ENCODE measurements around the gene PTGDS.

PTGDS gene

GRCh38 chr9:136958898-136959850, 18.1 kb upstream of the PTGDS start:
- Histone ChIP-seq H3K4me3 (ENCODE audit: extremely low read depth, insufficient read depth, low read length, poor library complexity, severe bottlenecking) (no peak overlapping the region), H3K27ac (ENCODE audit: low read depth, low read length, severe bottlenecking) (no peak overlapping the region), H3K36me3 (ENCODE audit: control insufficient read depth, insufficient read depth, low read length) (no peaks in the 10 kb centered on the region), H3K9me3 (ENCODE audit: control insufficient read depth, low read length) (peaks cover 3% of the 10 kb centered on the region), H3K4me1 (ENCODE audit: control insufficient read depth, insufficient read depth, low read length, poor library complexity, severe bottlenecking) (peaks cover 3% of the 10 kb centered on the region)
- 91% methylated on average over 25 to 26 of the region's 28 CpGs for WGBS, 2 experiments (ENCODE audit: insufficient coverage in 2 of 2)

GRCh38 chr9:136960212-136960937, 16.9 kb upstream of the PTGDS start:
- Histone ChIP-seq H3K27ac (ENCODE audit: low read depth, low read length, severe bottlenecking) (no peak overlapping the region), H3K4me1 (ENCODE audit: control insufficient read depth, insufficient read depth, low read length, poor library complexity, severe bottlenecking) (peaks cover 3% of the 10 kb centered on the region), H3K9me3 (ENCODE audit: control insufficient read depth, low read length) (peaks cover 3% of the 10 kb centered on the region), H3K4me3 (ENCODE audit: extremely low read depth, insufficient read depth, low read length, poor library complexity, severe bottlenecking) (no peak overlapping the region), H3K36me3 (ENCODE audit: control insufficient read depth, insufficient read depth, low read length) (no peaks in the 10 kb centered on the region)
- 94 to 96% methylated on average over 10 to 11 of the region's 19 CpGs for whole genome bisulfite sequencing, 2 experiments (ENCODE audit: insufficient coverage in 2 of 2)

DNA sequence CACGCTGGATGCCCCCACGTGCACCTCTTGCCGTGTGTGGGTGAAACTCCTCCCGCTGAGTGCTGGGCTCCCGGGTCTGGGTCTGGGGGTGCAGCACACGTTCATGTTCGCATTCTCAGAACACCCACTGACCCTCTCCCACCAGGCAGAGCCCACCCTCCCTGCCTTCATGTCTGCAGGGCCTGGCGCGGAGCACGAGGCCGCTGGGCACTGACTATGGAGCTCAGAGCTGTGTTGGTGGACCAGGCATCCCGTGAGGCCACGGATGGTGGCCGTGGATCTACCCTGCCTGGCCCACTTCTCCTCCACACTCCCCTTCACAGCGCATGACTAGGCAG, 16.4 kb upstream of the PTGDS start:
- H3K4me1 ChIP-seq (ENCODE audit: control insufficient read depth, insufficient read depth, low read length, poor library complexity, severe bottlenecking), result peaks cover 3% of the 10 kb centered on the region
- H3K36me3 ChIP-seq (ENCODE audit: control insufficient read depth, insufficient read depth, low read length), result no peaks in the 10 kb centered on the region
- peaks cover 3% of the 10 kb centered on the region for H3K9me3 ChIP-seq (ENCODE audit: control insufficient read depth, low read length)
- 95% methylated on average over 10 to 11 of the region's 15 CpGs for WGBS, 2 experiments (ENCODE audit: insufficient coverage in 2 of 2)
- no peak overlapping the region for H3K27ac ChIP-seq (ENCODE audit: low read depth, low read length, severe bottlenecking)
- H3K4me3 ChIP-seq (ENCODE audit: extremely low read depth, insufficient read depth, low read length, poor library complexity, severe bottlenecking), result no peak overlapping the region

DNA sequence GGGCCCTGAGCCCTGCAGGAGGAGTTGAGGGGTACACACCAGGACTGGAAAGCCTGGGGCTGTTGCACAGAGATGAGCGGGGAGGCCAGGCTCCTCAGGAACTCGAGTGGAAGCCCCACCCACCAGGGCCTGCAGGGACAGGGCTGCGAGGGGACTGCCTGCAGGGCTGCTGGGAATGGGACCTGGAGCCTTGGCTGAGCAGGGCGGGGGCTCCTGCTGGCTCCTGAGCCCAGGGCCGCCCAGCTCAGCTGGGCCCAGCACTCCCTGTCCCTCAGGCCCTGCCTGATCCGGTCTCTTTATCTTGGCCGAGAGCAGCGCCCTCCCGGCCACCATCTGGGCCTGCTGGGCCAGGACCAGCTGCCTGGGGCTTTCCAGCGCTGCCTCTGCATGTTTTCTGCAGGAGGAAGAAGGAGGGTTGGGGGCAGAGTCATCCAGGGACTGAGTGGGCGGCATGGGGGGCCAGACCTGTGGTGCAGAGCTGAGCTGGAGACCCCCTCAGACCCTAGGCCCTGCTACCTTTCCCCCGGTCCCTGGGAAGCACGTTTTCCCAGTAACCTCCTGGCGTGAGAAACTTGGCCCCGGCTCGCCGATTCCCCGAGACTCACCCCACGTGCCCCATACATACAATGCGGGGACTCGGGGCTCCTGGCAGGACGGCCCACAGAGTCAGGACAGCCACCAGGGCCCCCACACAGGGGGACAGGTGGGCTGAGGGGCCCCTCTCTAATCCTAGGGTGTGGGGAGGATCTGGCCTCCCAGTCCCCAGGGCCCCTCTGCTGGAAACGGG, 15.8 kb upstream of the PTGDS start:
- Histone ChIP-seq H3K9me3 (ENCODE audit: control insufficient read depth, low read length) (peaks cover 2% of the 10 kb centered on the region), H3K27ac (ENCODE audit: low read depth, low read length, severe bottlenecking) (no peak overlapping the region), H3K4me1 (ENCODE audit: control insufficient read depth, insufficient read depth, low read length, poor library complexity, severe bottlenecking) (peaks cover 3% of the 10 kb centered on the region), H3K4me3 (ENCODE audit: extremely low read depth, insufficient read depth, low read length, poor library complexity, severe bottlenecking) (no peak overlapping the region), H3K36me3 (ENCODE audit: control insufficient read depth, insufficient read depth, low read length) (no peaks in the 10 kb centered on the region)
- 86 to 88% methylated on average over 13 to 19 of the region's 23 CpGs for WGBS, 2 experiments (ENCODE audit: insufficient coverage in 2 of 2)

GRCh38 chr9:136962163-136962562, 15.1 kb upstream of the PTGDS start:
- Histone ChIP-seq H3K9me3 (ENCODE audit: control insufficient read depth, low read length) (no peaks in the 10 kb centered on the region), H3K4me1 (ENCODE audit: control insufficient read depth, insufficient read depth, low read length, poor library complexity, severe bottlenecking) (peaks cover 3% of the 10 kb centered on the region), H3K27ac (ENCODE audit: low read depth, low read length, severe bottlenecking) (no peak overlapping the region), H3K36me3 (ENCODE audit: control insufficient read depth, insufficient read depth, low read length) (no peaks in the 10 kb centered on the region), H3K4me3 (ENCODE audit: extremely low read depth, insufficient read depth, low read length, poor library complexity, severe bottlenecking) (no peak overlapping the region)
- WGBS, 2 experiments (ENCODE audit: insufficient coverage in 2 of 2), result 94 to 98% methylated on average over 7 to 9 of the region's 9 CpGs

DNA sequence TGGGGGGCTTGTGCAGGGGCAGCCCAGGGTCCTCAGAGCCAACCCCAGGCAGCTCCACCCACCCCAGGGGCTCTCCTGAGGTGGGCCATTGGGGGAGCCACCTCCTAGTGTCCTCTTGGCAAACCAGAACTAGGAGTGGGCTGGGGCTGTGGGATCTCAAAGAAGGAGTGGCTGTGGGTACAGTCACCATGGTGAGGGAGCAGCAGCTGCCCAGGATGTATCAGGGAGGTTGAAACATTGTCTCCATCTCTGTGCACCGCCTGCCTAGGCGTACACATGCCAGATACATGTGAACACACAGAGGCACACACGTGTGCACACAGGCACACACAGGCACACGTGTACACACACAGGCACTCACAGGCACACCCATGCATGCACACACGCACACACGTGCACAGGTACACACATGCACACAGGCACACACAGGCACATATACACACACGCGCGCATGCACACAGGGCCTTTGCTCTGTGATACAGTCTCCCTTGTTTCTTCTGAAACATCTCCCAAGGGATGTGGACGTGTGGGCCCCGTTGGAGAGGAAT, 14.5 kb upstream of the PTGDS start:
- Histone ChIP-seq H3K4me1 (ENCODE audit: control insufficient read depth, insufficient read depth, low read length, poor library complexity, severe bottlenecking) (peaks cover 3% of the 10 kb centered on the region), H3K36me3 (ENCODE audit: control insufficient read depth, insufficient read depth, low read length) (no peaks in the 10 kb centered on the region), H3K27ac (ENCODE audit: low read depth, low read length, severe bottlenecking) (no peak overlapping the region), H3K4me3 (ENCODE audit: extremely low read depth, insufficient read depth, low read length, poor library complexity, severe bottlenecking) (no peak overlapping the region), H3K9me3 (ENCODE audit: control insufficient read depth, low read length) (no peaks in the 10 kb centered on the region)
- WGBS, 2 experiments (ENCODE audit: insufficient coverage in 2 of 2), result 97 to 100% methylated on average over 4 to 6 of the region's 11 CpGs

- Histone ChIP-seq H3K36me3 (ENCODE audit: control insufficient read depth, insufficient read depth, low read length) (no peaks in the 10 kb centered on the region), H3K4me3 (ENCODE audit: extremely low read depth, insufficient read depth, low read length, poor library complexity, severe bottlenecking) (no peak overlapping the region), H3K4me1 (ENCODE audit: control insufficient read depth, insufficient read depth, low read length, poor library complexity, severe bottlenecking) (peaks cover 3% of the 10 kb centered on the region), H3K27ac (ENCODE audit: low read depth, low read length, severe bottlenecking) (no peak overlapping the region), H3K9me3 (ENCODE audit: control insufficient read depth, low read length) (no peaks in the 10 kb centered on the region)
- WGBS, 2 experiments (ENCODE audit: insufficient coverage in 2 of 2), result 91 to 94% methylated on average over 15 of the region's 15 CpGs
Observed at GRCh38 chr9:136963341-136963740, 14.0 kb upstream of the PTGDS start.

- 72 to 90% methylated on average over 3 to 8 of the region's 12 CpGs for WGBS, 2 experiments (ENCODE audit: insufficient coverage in 2 of 2)
- Histone ChIP-seq H3K9me3 (ENCODE audit: control insufficient read depth, low read length) (no peaks in the 10 kb centered on the region), H3K36me3 (ENCODE audit: control insufficient read depth, insufficient read depth, low read length) (no peaks in the 10 kb centered on the region), H3K27ac (ENCODE audit: low read depth, low read length, severe bottlenecking) (no peak overlapping the region), H3K4me3 (ENCODE audit: extremely low read depth, insufficient read depth, low read length, poor library complexity, severe bottlenecking) (no peak overlapping the region), H3K4me1 (ENCODE audit: control insufficient read depth, insufficient read depth, low read length, poor library complexity, severe bottlenecking) (peaks cover 3% of the 10 kb centered on the region)
Observed at GRCh38 chr9:136963751-136964150, 13.6 kb upstream of the PTGDS start.

DNA sequence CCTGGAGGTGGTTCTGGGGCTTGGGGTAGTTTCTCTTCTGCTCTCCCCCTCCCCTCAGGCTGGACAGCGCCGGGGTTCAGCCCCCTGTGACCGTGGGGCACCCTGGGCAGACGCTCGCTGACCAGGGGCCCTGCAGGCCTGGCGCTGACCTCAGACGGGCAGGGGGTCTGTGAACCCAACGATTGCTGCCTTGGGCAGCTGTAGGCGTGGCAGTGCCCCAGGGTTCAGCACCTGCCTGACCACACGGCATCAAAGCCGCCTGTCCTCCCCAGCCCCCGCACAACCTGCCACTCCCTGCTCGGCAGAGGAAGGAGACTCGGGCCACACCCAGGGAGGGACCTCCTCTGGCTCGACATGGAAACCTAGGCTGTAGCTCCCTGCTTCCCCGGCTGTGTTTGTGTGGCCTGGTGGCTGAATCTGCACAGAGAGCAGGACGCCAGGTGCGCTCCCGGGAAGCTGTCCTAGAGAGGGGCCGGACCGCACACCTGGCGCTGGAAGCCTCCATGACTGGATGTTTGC, 13.1 kb upstream of the PTGDS start:
- Histone ChIP-seq H3K36me3 (ENCODE audit: control insufficient read depth, insufficient read depth, low read length) (no peaks in the 10 kb centered on the region), H3K4me1 (ENCODE audit: control insufficient read depth, insufficient read depth, low read length, poor library complexity, severe bottlenecking) (peaks cover 3% of the 10 kb centered on the region), H3K4me3 (ENCODE audit: extremely low read depth, insufficient read depth, low read length, poor library complexity, severe bottlenecking) (no peak overlapping the region), H3K27ac (ENCODE audit: low read depth, low read length, severe bottlenecking) (no peak overlapping the region), H3K9me3 (ENCODE audit: control insufficient read depth, low read length) (no peaks in the 10 kb centered on the region)
- 83 to 86% methylated on average over 17 to 22 of the region's 22 CpGs for WGBS, 2 experiments (ENCODE audit: insufficient coverage in 2 of 2)

DNA sequence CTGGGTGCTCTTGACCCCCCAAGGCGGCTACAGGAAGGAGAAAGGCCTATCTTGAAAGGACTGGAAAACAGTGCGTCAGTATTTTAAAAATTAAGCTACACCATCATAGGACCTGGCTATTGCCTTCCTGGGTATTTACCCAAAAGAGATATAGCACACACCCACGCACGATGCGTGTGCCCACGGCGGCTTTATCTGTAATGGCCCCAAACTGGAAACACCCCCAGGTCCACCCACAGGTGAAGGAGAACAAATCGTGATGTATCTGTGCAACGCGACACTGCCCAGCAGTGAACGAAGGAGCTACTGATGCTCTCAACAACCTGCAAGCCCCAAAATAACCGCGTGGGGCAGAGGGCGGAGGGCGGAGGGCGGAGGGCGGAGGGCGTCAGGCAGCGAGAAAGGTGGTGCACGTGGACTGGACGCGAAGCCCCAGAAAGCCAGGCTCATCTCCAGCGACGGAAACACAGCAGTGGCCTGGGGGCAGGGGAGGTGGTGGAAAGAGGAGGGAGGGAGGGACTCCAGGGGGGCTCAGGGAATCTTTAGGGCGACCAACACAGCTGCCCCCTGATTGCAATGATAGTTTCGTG, 12.4 kb upstream of the PTGDS start:
- no peaks in the 10 kb centered on the region for H3K36me3 ChIP-seq (ENCODE audit: control insufficient read depth, insufficient read depth, low read length)
- peaks cover 3% of the 10 kb centered on the region for H3K4me1 ChIP-seq (ENCODE audit: control insufficient read depth, insufficient read depth, low read length, poor library complexity, severe bottlenecking)
- H3K4me3 ChIP-seq (ENCODE audit: extremely low read depth, insufficient read depth, low read length, poor library complexity, severe bottlenecking), result no peak overlapping the region
- H3K27ac ChIP-seq (ENCODE audit: low read depth, low read length, severe bottlenecking), result no peak overlapping the region
- 91 to 93% methylated on average over 18 to 24 of the region's 26 CpGs for WGBS, 2 experiments (ENCODE audit: insufficient coverage in 2 of 2)
- H3K9me3 ChIP-seq (ENCODE audit: control insufficient read depth, low read length), result no peaks in the 10 kb centered on the region
